Endothelial cell of umbilical vein (primary cell): ENCODE data around the gene EEA1. TPM values are rescaled to one million over a fixed set of nuclear protein-coding genes. Genes with fewer than 3 reads are reported as not detected.

Experiments
- BruUV-seq: library from RNA; stranded (reverse); fragments of 400-500 nt; replicated peaks from 2 replicates; lab custom pipeline; 2021; lab: Mats Ljungman, UMichigan
- CTCF ChIA-PET: fragments of 300-600, 350-600 bp; sonication (Branson Sonifier 250); formaldehyde crosslinking; loops from one replicate; lab custom pipeline; 2021; ENCODE audit warnings: antibody characterized with exemption, inconsistent platforms; lab: Charles Lee
- POLR2A ChIA-PET: fragments of 300-600, 350-600 bp; sonication (Branson Sonifier 250); formaldehyde crosslinking; loops from one replicate; lab custom pipeline; 2021; ENCODE audit warnings: antibody characterized with exemption, inconsistent platforms; lab: Charles Lee
- DNase-seq: peaks from one replicate; pipeline ENCODE4 v3.0.0-alpha.2; 2011; ENCODE audit warnings: low read depth, low spot score
- FAIRE-seq: peaks from 2 replicates; lab custom pipeline; 2011; peaks lifted over from hg19 to GRCh38; lab: Jason Lieb, UNC
- H2AFZ ChIP-seq: 2 replicates; pipeline ENCODE4 v1.6.0; 2012; ENCODE audit warnings: low read depth, low read length, control low read depth, inconsistent platforms
- H3K27ac ChIP-seq: 2 replicates; pipeline ENCODE4 v1.5.1; 2011; ENCODE audit warnings: low read depth, mild to moderate bottlenecking, control low read depth, low read length, moderate library complexity; ENCODE audit not compliant: insufficient read depth
- H3K27me3 ChIP-seq, 2 experiments: 2 replicates each; pipeline versions ENCODE4 v1.6.0 to v1.6.1; 2011; ENCODE audit warnings: low read length in 2 of 2, mixed read lengths in 1 of 2; ENCODE audit not compliant: control insufficient read depth in 2 of 2, insufficient read depth in 2 of 2
- H3K36me3 ChIP-seq, 2 experiments: 2 replicates in 1 of 2; 3 replicates in 1 of 2; pipeline ENCODE4 v1.5.1; 2011; ENCODE audit warnings: low read length in 2 of 2, mild to moderate bottlenecking in 1 of 2, moderate library complexity in 1 of 2; ENCODE audit not compliant: control insufficient read depth in 2 of 2, insufficient read depth in 2 of 2; ENCODE audit errors: extremely low read depth in 1 of 2
- H3K4me1 ChIP-seq: 3 replicates; pipeline ENCODE4 v1.5.1; 2011; ENCODE audit warnings: mild to moderate bottlenecking, low read length; ENCODE audit not compliant: control insufficient read depth, insufficient read depth; ENCODE audit errors: extremely low read depth
- H3K4me2 ChIP-seq: 2 replicates; pipeline ENCODE4 v1.6.1; 2011; ENCODE audit warnings: low read length, control low read depth, mixed read lengths; ENCODE audit not compliant: insufficient read depth
- H3K4me3 ChIP-seq, 3 experiments: fragments of 200-600 bp in 1 of 3; sonication (generic), shearing (Covaris generic) in 1 of 3; replicated peaks in 1 of 3; 2 replicates each; pipeline ENCODE4 v1.5.1; 2011 to 2016; ENCODE audit warnings: control low read depth in 3 of 3, low read length in 3 of 3, mild to moderate bottlenecking in 2 of 3, inconsistent platforms in 1 of 3, low read depth in 1 of 3, moderate library complexity in 1 of 3; ENCODE audit not compliant: insufficient read depth in 1 of 3
- H3K79me2 ChIP-seq: 2 replicates; pipeline ENCODE4 v1.6.0; 2012; ENCODE audit warnings: low read length, inconsistent platforms; ENCODE audit not compliant: control insufficient read depth, insufficient read depth
- H3K9ac ChIP-seq: replicated peaks from 2 replicates; pipeline ENCODE3; 2011; ENCODE audit warnings: low read length, control low read depth; ENCODE audit not compliant: insufficient read depth; ENCODE audit errors: extremely low read depth
- H3K9me1 ChIP-seq: replicated peaks from 3 replicates; pipeline ENCODE4 v1.6.0; 2011; ENCODE audit warnings: mild to moderate bottlenecking, low read length; ENCODE audit not compliant: control insufficient read depth, insufficient read depth; ENCODE audit errors: extremely low read depth
- H3K9me3 ChIP-seq: replicated peaks from 2 replicates; pipeline ENCODE4 v1.5.1; 2012; ENCODE audit warnings: low read length, inconsistent platforms; ENCODE audit not compliant: control insufficient read depth, insufficient read depth
- H4K20me1 ChIP-seq: replicated peaks from 2 replicates; pipeline ENCODE3; 2011; ENCODE audit warnings: mild to moderate bottlenecking, low read length; ENCODE audit not compliant: control insufficient read depth, insufficient read depth; ENCODE audit errors: extremely low read depth
- EZH2 ChIP-seq: IDR thresholded peaks from 2 replicates; pipeline ENCODE4 v1.6.1; 2012; ENCODE audit warnings: borderline replicate concordance, low read depth, mild to moderate bottlenecking, moderate library complexity, low read length, inconsistent platforms; ENCODE audit not compliant: severe bottlenecking
- FOS ChIP-seq: IDR thresholded peaks from 2 replicates; pipeline ENCODE4 v1.6.1; 2011; ENCODE audit warnings: mild to moderate bottlenecking, low read length, moderate library complexity, borderline replicate concordance; ENCODE audit not compliant: insufficient read depth
- GATA2 ChIP-seq: IDR thresholded peaks from 2 replicates; pipeline ENCODE4 v1.7.0; 2011; ENCODE audit warnings: low read depth, mild to moderate bottlenecking, moderate library complexity, mixed read lengths, low read length; ENCODE audit not compliant: insufficient read length, insufficient read depth
- JUN ChIP-seq: IDR thresholded peaks from 2 replicates; pipeline ENCODE4 v1.6.1; 2011; ENCODE audit warnings: borderline replicate concordance, low read depth; ENCODE audit not compliant: insufficient read length, insufficient read depth
- MAX ChIP-seq: IDR thresholded peaks from 2 replicates; pipeline ENCODE4 v1.6.1; 2011; ENCODE audit not compliant: insufficient read depth, insufficient read length
- MYC ChIP-seq: IDR thresholded peaks from one replicate; pipeline ENCODE4 v1.6.1; 2011; ENCODE audit warnings: mild to moderate bottlenecking, low read depth, low read length
- POLR2A ChIP-seq: IDR thresholded peaks from 2 replicates; pipeline ENCODE4 v1.6.1; 2012; ENCODE audit warnings: low read depth, mild to moderate bottlenecking, control low read depth, low read length
- POLR2AphosphoS5 ChIP-seq: IDR thresholded peaks from 2 replicates; pipeline ENCODE4 v1.6.1; 2012; ENCODE audit warnings: low read depth, mild to moderate bottlenecking, control low read depth, low read length, moderate library complexity; ENCODE audit not compliant: insufficient read depth
- dilution Hi-C: fragments of 300-500 bp; cut with MboI; formaldehyde crosslinking; loops from one replicate; pipeline ENCODE4 v1.15.0; 2019; ENCODE audit warnings: low sequenced_read_pairs; ENCODE audit not compliant: extremely low pct_ligation_motif_present
- intact Hi-C: fragments of 100-400 bp; cut with micrococcal nuclease; formaldehyde crosslinking; loops from one replicate; pipeline ENCODE4 v1.10.0; 2022
- polyA plus RNA-seq, 4 experiments: library from polyadenylated mRNA; depleted of rRNA in 3 of 4; stranded (reverse) in 3 of 4; unstranded in 1 of 4; fragments of >200 nt; gene quantifications; 2 replicates each; pipeline versions ENCODE4 v1.2.1 to v1.2.3, GENCODE V29; 2011 to 2012; ENCODE audit warnings: missing spikeins in 1 of 4
- total RNA-seq: library from RNA; stranded (reverse); gene quantifications from 2 replicates; pipeline ENCODE4 v1.2.3, GENCODE V29; 2021
- TF ChIP-seq, protein P1 (sequence below), 2 donors: IDR thresholded peaks; 1 replicate in 1 of 2; 2 replicates in 1 of 2; pipeline ENCODE4 v1.5.1; 2011; ENCODE audit warnings: low read length in 2 of 2, mild to moderate bottlenecking in 2 of 2, moderate library complexity in 2 of 2, control low read depth in 1 of 2, inconsistent platforms in 1 of 2, low read depth in 1 of 2; ENCODE audit not compliant: insufficient read depth in 1 of 2; ENCODE audit errors: extremely low read depth in 1 of 2

EEA1 gene
- total and polyA plus RNA-seq, 2 donors (not counting 3 experiments of a cell fraction or from before 2014, with no cell fraction given): 2.6 to 38.8 TPM

- FAIRE-seq (no peak), DNase-seq (no peak)
- Histone ChIP-seq H3K9ac (no peak overlapping the region), H3K4me2 (no peak overlapping the region), H3K27ac (no peak overlapping the region), H3K27me3 (no peaks in the 10 kb centered on the region), H3K9me1 (no peaks in the 10 kb centered on the region), H4K20me1 (no peaks in the 10 kb centered on the region), H3K36me3 (peaks cover 2 to 8% of the 10 kb centered on the region in 2 experiments), H3K79me2 (peaks cover 25% of the 10 kb centered on the region), H2AFZ (no peak overlapping the region), H3K9me3 (no peaks in the 10 kb centered on the region), H3K4me3 (no peak overlapping the region), H3K4me1 (no peaks in the 10 kb centered on the region)
- TF ChIP-seq GATA2: no peak
- TF ChIP-seq MYC: no peak
- TF ChIP-seq POLR2AphosphoS5: no peak
- TF ChIP-seq FOS: no peak
- no peak for TF ChIP-seq MAX
- TF ChIP-seq POLR2A: no peak
- TF ChIP-seq JUN: no peak
- TF ChIP-seq EZH2: no peak
- TF ChIP-seq, protein P1, sequence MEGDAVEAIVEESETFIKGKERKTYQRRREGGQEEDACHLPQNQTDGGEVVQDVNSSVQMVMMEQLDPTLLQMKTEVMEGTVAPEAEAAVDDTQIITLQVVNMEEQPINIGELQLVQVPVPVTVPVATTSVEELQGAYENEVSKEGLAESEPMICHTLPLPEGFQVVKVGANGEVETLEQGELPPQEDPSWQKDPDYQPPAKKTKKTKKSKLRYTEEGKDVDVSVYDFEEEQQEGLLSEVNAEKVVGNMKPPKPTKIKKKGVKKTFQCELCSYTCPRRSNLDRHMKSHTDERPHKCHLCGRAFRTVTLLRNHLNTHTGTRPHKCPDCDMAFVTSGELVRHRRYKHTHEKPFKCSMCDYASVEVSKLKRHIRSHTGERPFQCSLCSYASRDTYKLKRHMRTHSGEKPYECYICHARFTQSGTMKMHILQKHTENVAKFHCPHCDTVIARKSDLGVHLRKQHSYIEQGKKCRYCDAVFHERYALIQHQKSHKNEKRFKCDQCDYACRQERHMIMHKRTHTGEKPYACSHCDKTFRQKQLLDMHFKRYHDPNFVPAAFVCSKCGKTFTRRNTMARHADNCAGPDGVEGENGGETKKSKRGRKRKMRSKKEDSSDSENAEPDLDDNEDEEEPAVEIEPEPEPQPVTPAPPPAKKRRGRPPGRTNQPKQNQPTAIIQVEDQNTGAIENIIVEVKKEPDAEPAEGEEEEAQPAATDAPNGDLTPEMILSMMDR (IDR thresholded peaks at IDR 0.05; ENCODE audit: extremely low read depth in 1 of 2, insufficient read depth in 1 of 2, low read depth in 1 of 2, low read length in 2 of 2): no peak
- POLR2A ChIA-PET: no interaction called here
- intact Hi-C loops (no loop called here), dilution Hi-C loops (no loop called here)
- no TSS peak for BruUV-seq
- CTCF ChIA-PET: interaction anchor here (1.0 to 1.1 kb wide), 3 partner anchors 10 to 121 kb away, joined by 3 read pairs; no protein-coding TSS in a partner anchor
Observed at GRCh38 chr12:92866418-92866817, 62.7 kb downstream of the EEA1 start.
